ENCODE results near the gene ZBTB40.

DNA sequence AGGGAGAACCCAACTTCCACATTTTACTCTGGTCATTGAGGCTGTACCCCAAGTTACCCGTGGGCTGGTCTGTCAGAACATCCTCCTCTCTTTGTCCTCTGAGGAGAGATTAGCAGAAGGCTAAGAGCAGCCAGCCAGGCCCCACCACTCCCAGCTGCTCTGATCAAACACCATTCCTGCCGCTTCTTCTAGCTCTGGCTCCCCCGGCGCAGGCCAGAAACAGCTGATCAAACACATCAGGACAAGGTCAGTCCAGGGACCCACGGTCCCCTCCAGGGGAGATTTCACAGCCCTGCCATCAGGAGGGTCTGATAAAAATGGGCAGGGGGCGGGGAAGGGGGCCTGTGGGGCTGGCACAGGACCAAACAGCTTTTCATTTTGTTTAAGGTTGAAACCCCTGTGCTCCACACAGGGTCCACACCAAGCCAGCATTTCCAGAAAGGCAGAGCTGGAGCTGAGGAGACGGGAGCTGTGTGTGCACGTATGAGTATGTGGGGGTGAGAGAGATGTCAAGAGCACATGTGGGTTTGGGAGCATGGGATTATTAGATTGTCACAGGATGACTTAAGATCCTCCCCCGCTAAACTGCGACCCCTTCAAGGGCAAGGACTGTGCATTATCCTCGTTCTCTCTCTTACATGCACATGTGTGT is 81.7 kb downstream of the ZBTB40 start:
- TF ChIP-seq ARID2 (CRISPR knock-in tag; IDR thresholded peaks at IDR 0.05; ENCODE audit: borderline replicate concordance) (no peak), CEBPB (IDR thresholded peaks at IDR 0.05; ENCODE audit: borderline replicate concordance, low read depth, low read length) (no peak), ARNT (IDR thresholded peaks at IDR 0.05) (no peak), KDM4B (CRISPR knock-in tag; IDR thresholded peaks at IDR 0.05) (no peak), ZNF616 (CRISPR knock-in tag; IDR thresholded peaks at IDR 0.05; ENCODE audit: low read depth) (no peak), ASH2L (IDR thresholded peaks at IDR 0.05; ENCODE audit: insufficient read length, low read depth, low read length) (no peak), ATF7-NPFF (CRISPR knock-in tag; IDR thresholded peaks at IDR 0.05; ENCODE audit: low read depth) (no peak), ZNF136 (CRISPR knock-in tag; IDR thresholded peaks at IDR 0.05; ENCODE audit: low read depth) (no peak), MAFF (IDR thresholded peaks at IDR 0.05; ENCODE audit: low read depth, low read length) (no peak)
- TF ChIP-seq, protein P1, sequence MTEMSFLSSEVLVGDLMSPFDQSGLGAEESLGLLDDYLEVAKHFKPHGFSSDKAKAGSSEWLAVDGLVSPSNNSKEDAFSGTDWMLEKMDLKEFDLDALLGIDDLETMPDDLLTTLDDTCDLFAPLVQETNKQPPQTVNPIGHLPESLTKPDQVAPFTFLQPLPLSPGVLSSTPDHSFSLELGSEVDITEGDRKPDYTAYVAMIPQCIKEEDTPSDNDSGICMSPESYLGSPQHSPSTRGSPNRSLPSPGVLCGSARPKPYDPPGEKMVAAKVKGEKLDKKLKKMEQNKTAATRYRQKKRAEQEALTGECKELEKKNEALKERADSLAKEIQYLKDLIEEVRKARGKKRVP (CRISPR knock-in tag; IDR thresholded peaks at IDR 0.05): no peak

Measured in HepG2 (cell line).